IMR-90 (cell line): ENCODE measurements around the gene KITLG. TPM values are rescaled to one million over a fixed set of nuclear protein-coding genes. Genes with fewer than 3 reads are reported as not detected.
A peak's percentile ranks its signal among the peaks of the same experiment; 100 is the strongest.

Experiments
- ATAC-seq: fragments of 200-7000 bp; cut with Tn5 transposase; 2 replicates; pipeline ENCODE4 v1.9.1; 2020; ENCODE audit warnings: low read depth, mild to moderate bottlenecking, moderate library complexity
- BruUV-seq: library from RNA; stranded (reverse); fragments of 400-500 nt; replicated peaks from 2 replicates; lab custom pipeline; 2021; lab: Mats Ljungman, UMichigan
- CTCF ChIA-PET: fragments of 300-600 bp; formaldehyde crosslinking; extraction: SDS; loops from one replicate; lab custom pipeline; 2021; ENCODE audit warnings: antibody characterized with exemption; lab: Yijun Ruan, JAX
- POLR2A ChIA-PET: fragments of 300-600 bp; sonication (Branson Sonifier 250); formaldehyde crosslinking; loops from one replicate; lab custom pipeline; 2022; ENCODE audit warnings: antibody characterized with exemption; ENCODE audit not compliant: unreplicated experiment; lab: Charles Lee
- DNase-seq: peaks from one replicate; pipeline ENCODE4 v3.0.0; 2013
- H2AFZ ChIP-seq: replicated peaks from 2 replicates; pipeline ENCODE3; 2013; ENCODE audit warnings: low read length, mild to moderate bottlenecking; ENCODE audit not compliant: poor library complexity
- H2AK5ac ChIP-seq: 2 replicates; pipeline ENCODE4 v1.6.1; 2013; ENCODE audit warnings: low read depth, low read length, inconsistent platforms
- H2AK9ac ChIP-seq: replicated peaks from 2 replicates; pipeline ENCODE3; 2013; ENCODE audit warnings: mild to moderate bottlenecking, low read depth, low read length, moderate library complexity; ENCODE audit not compliant: poor library complexity
- H2BK120ac ChIP-seq: 2 replicates; pipeline ENCODE4 v1.6.1; 2013; ENCODE audit warnings: low read depth, low read length, inconsistent platforms
- H2BK15ac ChIP-seq: 3 replicates; pipeline ENCODE4 v1.6.1; 2013; ENCODE audit warnings: low read depth, low read length, inconsistent platforms
- H2BK20ac ChIP-seq: 2 replicates; pipeline ENCODE4 v1.6.1; 2013; ENCODE audit warnings: low read depth, mild to moderate bottlenecking, inconsistent platforms, low read length, moderate library complexity
- H2BK5ac ChIP-seq: 2 replicates; pipeline ENCODE4 v1.6.1; 2013; ENCODE audit warnings: mild to moderate bottlenecking, low read depth, low read length, inconsistent platforms; ENCODE audit not compliant: poor library complexity, severe bottlenecking
- H3K14ac ChIP-seq: replicated peaks from 2 replicates; pipeline ENCODE4 v1.6.1; 2013; ENCODE audit warnings: low read depth, low read length, inconsistent platforms
- H3K18ac ChIP-seq: 2 replicates; pipeline ENCODE4 v1.6.1; 2013; ENCODE audit warnings: low read depth, low read length, control low read depth
- H3K23ac ChIP-seq: 2 replicates; pipeline ENCODE4 v1.6.1; 2013; ENCODE audit warnings: low read depth, low read length, inconsistent platforms
- H3K27ac ChIP-seq: 2 replicates; pipeline ENCODE4 v1.5.1; 2013; ENCODE audit warnings: mild to moderate bottlenecking, control low read depth, low read length; ENCODE audit not compliant: insufficient read depth
- H3K27me3 ChIP-seq: 2 replicates; pipeline ENCODE4 v1.6.1; 2013; ENCODE audit warnings: low read length; ENCODE audit not compliant: control insufficient read depth, insufficient read depth
- H3K36me3 ChIP-seq: 2 replicates; pipeline ENCODE4 v1.6.1; 2013; ENCODE audit warnings: low read length, mixed read lengths; ENCODE audit not compliant: control insufficient read depth, insufficient read depth
- H3K4ac ChIP-seq: 2 replicates; pipeline ENCODE4 v1.6.1; 2013; ENCODE audit warnings: low read depth, low read length, inconsistent platforms
- H3K4me1 ChIP-seq: 2 replicates; pipeline ENCODE4 v1.6.1; 2013; ENCODE audit warnings: low read length, mixed read lengths; ENCODE audit not compliant: control insufficient read depth, insufficient read depth
- H3K4me2 ChIP-seq: 2 replicates; pipeline ENCODE4 v1.6.1; 2013; ENCODE audit warnings: low read depth, mild to moderate bottlenecking, control low read depth, low read length, moderate library complexity
- H3K4me3 ChIP-seq: 2 replicates; pipeline ENCODE4 v1.5.1; 2013; ENCODE audit warnings: low read depth, mild to moderate bottlenecking, control low read depth, low read length, moderate library complexity; ENCODE audit not compliant: insufficient read depth
- H3K56ac ChIP-seq: 2 replicates; pipeline ENCODE4 v1.6.1; 2013; ENCODE audit warnings: low read length, inconsistent platforms; ENCODE audit not compliant: insufficient read depth; ENCODE audit errors: extremely low read depth
- H3K79me1 ChIP-seq, 2 experiments: 2 replicates each; pipeline ENCODE4 v1.6.1; 2013; ENCODE audit warnings: low read length in 2 of 2, inconsistent platforms in 1 of 2, low read depth in 1 of 2
- H3K9ac ChIP-seq: 2 replicates; pipeline ENCODE4 v1.6.1; 2013; ENCODE audit warnings: low read depth, low read length, control low read depth
- H3K9me1 ChIP-seq: 2 replicates; pipeline ENCODE4 v1.6.1; 2013; ENCODE audit warnings: low read length, inconsistent platforms; ENCODE audit not compliant: insufficient read depth
- H3K9me3 ChIP-seq: 2 replicates; pipeline ENCODE4 v1.6.1; 2013; ENCODE audit warnings: low read length; ENCODE audit not compliant: control insufficient read depth, insufficient read depth
- H4K20me1 ChIP-seq: 2 replicates; pipeline ENCODE4 v1.6.1; 2013; ENCODE audit warnings: low read length, inconsistent platforms; ENCODE audit not compliant: insufficient read depth
- H4K5ac ChIP-seq: 2 replicates; pipeline ENCODE4 v1.6.1; 2013; ENCODE audit warnings: mild to moderate bottlenecking, low read depth, low read length, control low read depth
- H4K8ac ChIP-seq, 2 experiments: 2 replicates each; pipeline ENCODE4 v1.6.1; 2013; ENCODE audit warnings: low read depth in 2 of 2, low read length in 2 of 2, control low read depth in 1 of 2, inconsistent platforms in 1 of 2
- H4K91ac ChIP-seq: 2 replicates; pipeline ENCODE4 v1.6.1; 2013; ENCODE audit warnings: low read depth, low read length, inconsistent platforms; ENCODE audit not compliant: insufficient read depth
- BHLHE40 ChIP-seq: fragments of 150-350 bp; IDR thresholded peaks from 2 replicates; pipeline ENCODE4 v1.6.1; 2016; ENCODE audit warnings: mild to moderate bottlenecking, low read depth, low read length
- CEBPB ChIP-seq: IDR thresholded peaks from 2 replicates; pipeline ENCODE4 v1.6.1; 2012; ENCODE audit warnings: low read depth, low read length, improper control_type of control experiment
- CHD1 ChIP-seq: IDR thresholded peaks from 2 replicates; pipeline ENCODE4 v1.6.1; 2012; ENCODE audit warnings: low read depth, low read length, improper control_type of control experiment
- RFX5 ChIP-seq: IDR thresholded peaks from 2 replicates; pipeline ENCODE4 v1.8.0; 2012; ENCODE audit warnings: low read depth, mild to moderate bottlenecking, low read length, moderate library complexity
- WGBS, 2 experiments: methylation state at CpG; one replicate each; pipeline versions ENCODE4 v1.1.5 to v1.1.7; 2013; ENCODE audit warnings: missing lambda C conversion rate in 2 of 2; ENCODE audit not compliant: insufficient read length in 1 of 2; ENCODE audit errors: extremely low coverage in 2 of 2; 5-methylcytosine and 5-hydroxymethylcytosine counted together
- dilution Hi-C: fragments of 300-500 bp; cut with HindIII; formaldehyde crosslinking; loops from one replicate; pipeline ENCODE4 v1.14.3; 2018; ENCODE audit warnings: low sequenced_read_pairs; ENCODE audit not compliant: unreplicated experiment
- in situ Hi-C: fragments of 300-500 bp; cut with MboI; formaldehyde crosslinking; loops from 3 replicates; pipeline ENCODE4 v1.14.3; 2019; ENCODE audit warnings: low sequenced_read_pairs, inconsistent platforms, mixed read lengths
- intact Hi-C: fragments of 100-400 bp; cut with micrococcal nuclease; formaldehyde crosslinking; loops from 2 replicates; pipeline ENCODE4 v1.10.0; 2022
- polyA plus RNA-seq, 3 experiments: library from polyadenylated mRNA; depleted of rRNA; stranded (reverse); fragments of >200 nt; gene quantifications; 2 replicates each; pipeline ENCODE4 v1.2.3, GENCODE V29; 2012; ENCODE audit warnings: low replicate concordance in 1 of 3
- total RNA-seq: library from RNA; depleted of rRNA; stranded (reverse); fragments of >200 nt; gene quantifications from 2 replicates; pipeline ENCODE4 v1.2.3, GENCODE V29; 2012

The KITLG gene
- total and polyA plus RNA-seq, 2 of the 4 experiments (the other 2 are of a cell fraction), result 14.5 to 87.5 TPM

GRCh38 chr12:88546226-88546625, 34.0 kb downstream of the KITLG start:
- H3K4me1 ChIP-seq, result peaks cover 10% of the 10 kb centered on the region
- no peak overlapping the region for H3K9ac ChIP-seq
- H3K4me3 ChIP-seq, result no peak overlapping the region
- H3K18ac ChIP-seq, result no peak overlapping the region
- WGBS, 2 experiments, result no CpG with 5 or more reads among the region's 2 CpGs
- in situ Hi-C loops (no loop called here), dilution Hi-C loops (no loop called here), intact Hi-C loops (loop anchor here (5.0 kb wide), 1 partner anchor 219 kb away; no protein-coding TSS in a partner anchor)
- no peak overlapping the region for H2BK15ac ChIP-seq
- no peak overlapping the region for H3K23ac ChIP-seq
- TF ChIP-seq BHLHE40 (no peak), CEBPB (no peak), RFX5 (no peak), CHD1 (no peak)
- peak overlapping the region; percentile 19; the same call in 1 of the 2 replicates for H3K4me2 ChIP-seq
- H4K8ac ChIP-seq, result no peak overlapping the region
- no peak overlapping the region for H3K27ac ChIP-seq
- H2BK20ac ChIP-seq, result no peak overlapping the region
- H4K91ac ChIP-seq, result no peak overlapping the region
- peaks cover 6% of the 10 kb centered on the region; the same call in 1 of the 2 replicates for H3K9me1 ChIP-seq
- BruUV-seq, result no TSS peak
- H2BK5ac ChIP-seq, result peak overlapping the region; percentile 55
- H3K14ac ChIP-seq, result no peak overlapping the region
- H2BK120ac ChIP-seq, result no peak overlapping the region
- H2AK9ac ChIP-seq, result no peak overlapping the region
- POLR2A ChIA-PET, result no interaction called here
- no peak overlapping the region for H3K4ac ChIP-seq
- H2AFZ ChIP-seq, result no peak overlapping the region
- peaks cover 7% of the 10 kb centered on the region; the same call in 1 of the 2 replicates for H3K36me3 ChIP-seq
- no peaks in the 10 kb centered on the region; the same call in 1 of the 2 replicates for H4K20me1 ChIP-seq
- no peak overlapping the region for H4K5ac ChIP-seq
- no peaks in the 10 kb centered on the region for H3K27me3 ChIP-seq
- no peak overlapping the region for H3K56ac ChIP-seq
- DNase-seq (peak; percentile 20), ATAC-seq (no peak)
- CTCF ChIA-PET, result no interaction called here
- no peaks in the 10 kb centered on the region for H3K9me3 ChIP-seq
- H3K79me1 ChIP-seq, result peaks cover 19 to 63% of the 10 kb centered on the region in 2 experiments; a peak in 3 of 4 replicates
- H2AK5ac ChIP-seq, result no peak overlapping the region
